Naive thymus-derived CD4-positive, alpha-beta T cell (primary cell): ENCODE measurements around the gene ING3. TPM values are rescaled to one million over a fixed set of nuclear protein-coding genes. Genes with fewer than 3 reads are reported as not detected.

Experiments used
- ATAC-seq: fragments of 150-1000 bp; cut with Tn5 transposase; 2 replicates; pipeline ENCODE4 v1.10.0; 2021; ENCODE audit warnings: mild to moderate bottlenecking, moderate library complexity
- CTCF ChIA-PET: fragments of 350-600 bp; sonication (Branson Sonifier 250); formaldehyde crosslinking; loops from one replicate; lab custom pipeline; 2021; ENCODE audit warnings: antibody characterized with exemption; lab: Charles Lee
- POLR2A ChIA-PET: fragments of 350-600 bp; sonication (Branson Sonifier 250); formaldehyde crosslinking; loops from one replicate; lab custom pipeline; 2021; ENCODE audit warnings: antibody characterized with exemption, inconsistent platforms; lab: Charles Lee
- DNase-seq, 9 donors: peaks; one replicate each; pipeline versions ENCODE4 v3.0.0 to v3.0.0-alpha.2; 2020 to 2022; ENCODE audit warnings: mixed read lengths in 1 of 9
- H3K27ac ChIP-seq: one replicate; pipeline ENCODE4 v1.7.0; 2013; ENCODE audit warnings: mild to moderate bottlenecking, low read depth, low read length, moderate library complexity
- H3K27me3 ChIP-seq, 2 donors: one replicate each; pipeline ENCODE4 v1.7.0; 2013; ENCODE audit warnings: low read length in 2 of 2, mild to moderate bottlenecking in 2 of 2, moderate library complexity in 2 of 2; ENCODE audit not compliant: control insufficient read depth in 2 of 2, insufficient read depth in 2 of 2
- H3K36me3 ChIP-seq, 3 experiments: 1 replicate in 2 of 3; 2 replicates in 1 of 3; pipeline ENCODE4 v1.7.0; 2013; ENCODE audit warnings: low read length in 3 of 3, mild to moderate bottlenecking in 3 of 3, moderate library complexity in 1 of 3; ENCODE audit not compliant: insufficient read depth in 3 of 3, control insufficient read depth in 2 of 3
- H3K4me1 ChIP-seq, 2 donors: one replicate each; pipeline ENCODE4 v1.7.0; 2013; ENCODE audit warnings: low read length in 2 of 2, mild to moderate bottlenecking in 2 of 2, moderate library complexity in 1 of 2; ENCODE audit not compliant: control insufficient read depth in 2 of 2, insufficient read depth in 2 of 2
- H3K4me3 ChIP-seq: 2 replicates; pipeline ENCODE4 v1.7.0; 2013; ENCODE audit warnings: mild to moderate bottlenecking, low read length
- H3K9me3 ChIP-seq, 3 experiments: 1 replicate in 2 of 3; 2 replicates in 1 of 3; pipeline ENCODE4 v1.7.0; 2013; ENCODE audit warnings: low read length in 3 of 3; ENCODE audit not compliant: control insufficient read depth in 2 of 3
- H3K27ac Mint-ChIP-seq, 9 donors: one replicate each; pipeline ENCODE4 v1.8.0; 2020 to 2022; ENCODE audit warnings: mixed read lengths in 9 of 9, mild to moderate bottlenecking in 8 of 9, moderate library complexity in 5 of 9, inconsistent platforms in 2 of 9
- H3K27me3 Mint-ChIP-seq, 5 donors: one replicate each; pipeline ENCODE4 v1.8.0; 2021 to 2022; ENCODE audit warnings: mixed read lengths in 5 of 5, mild to moderate bottlenecking in 1 of 5
- H3K36me3 Mint-ChIP-seq, 5 donors: one replicate each; pipeline ENCODE4 v1.8.0; 2020 to 2022; ENCODE audit warnings: mixed read lengths in 5 of 5, mild to moderate bottlenecking in 3 of 5, inconsistent platforms in 1 of 5
- H3K4me1 Mint-ChIP-seq, 7 donors: one replicate each; pipeline ENCODE4 v1.8.0; 2020 to 2022; ENCODE audit warnings: mixed read lengths in 7 of 7, mild to moderate bottlenecking in 3 of 7, inconsistent platforms in 1 of 7
- H3K4me3 Mint-ChIP-seq, 10 donors: one replicate each; pipeline ENCODE4 v1.8.0; 2020 to 2022; ENCODE audit warnings: mild to moderate bottlenecking in 10 of 10, mixed read lengths in 10 of 10, moderate library complexity in 6 of 10, inconsistent platforms in 2 of 10
- H3K9me3 Mint-ChIP-seq, 11 donors: one replicate each; pipeline ENCODE4 v1.8.0; 2020 to 2022; ENCODE audit warnings: mixed read lengths in 11 of 11, mild to moderate bottlenecking in 4 of 11, inconsistent platforms in 1 of 11, moderate library complexity in 1 of 11
- intact Hi-C, 2 donors: fragments of 100-400 bp; cut with micrococcal nuclease; formaldehyde crosslinking; loops; one replicate each; pipeline ENCODE4 v1.15.1; 2023
- polyA plus RNA-seq, 2 donors: library from polyadenylated mRNA; unstranded; fragments of 300-500 nt; fragmentation: Illumina TruSeq; gene quantifications; one replicate each; pipeline ENCODE4 v1.2.3, GENCODE V29; 2021
- total RNA-seq, 6 experiments: library from RNA in 5 of 6; stranded (reverse) in 5 of 6; gene quantifications; 1 replicate in 5 of 6; 2 replicates in 1 of 6; pipeline ENCODE4 v1.2.3 and lab custom pipeline; 2021 to 2026

ING3 gene
- total and polyA plus RNA-seq, 7 experiments from 2014 or later, result 26.4 to 36.1 (median 29.9) TPM

GRCh38 chr7:120992965-120993494, 42.5 kb downstream of the ING3 start:
- CTCF ChIA-PET, result no interaction called here
- H3K36me3 ChIP-seq, result no peaks in the 10 kb centered on the region
- intact Hi-C loops, result no loop called here
- no peaks in the 10 kb centered on the region for H3K9me3 Mint-ChIP-seq
- H3K27ac ChIP-seq, result no peak overlapping the region
- no peaks in the 10 kb centered on the region for H3K9me3 ChIP-seq
- peaks cover 25 to 67% (median 34%) of the 10 kb centered on the region in 5 donors for H3K27me3 Mint-ChIP-seq
- DNase-seq (no peak), ATAC-seq (no peak)
- no peak overlapping the region for H3K4me3 Mint-ChIP-seq
- H3K27ac Mint-ChIP-seq, result no peak overlapping the region
- H3K4me1 ChIP-seq, result peaks cover 10 to 22% of the 10 kb centered on the region in 2 donors
- peaks cover 21 to 47% (median 43%) of the 10 kb centered on the region in 7 donors for H3K4me1 Mint-ChIP-seq
- no peaks in the 10 kb centered on the region for H3K36me3 Mint-ChIP-seq
- H3K4me3 ChIP-seq, result no peak overlapping the region
- POLR2A ChIA-PET, result no interaction called here
- peaks cover 12 to 23% of the 10 kb centered on the region in 2 donors for H3K27me3 ChIP-seq

GRCh38 chr7:120993553-120994191, 43.1 kb downstream of the ING3 start:
- intact Hi-C loops, result no loop called here
- Mint-ChIP-seq H3K27me3 (peaks cover 21 to 60% (median 33%) of the 10 kb centered on the region in 5 donors), H3K36me3 (no peaks in the 10 kb centered on the region), H3K4me1 (peaks cover 16 to 46% (median 40%) of the 10 kb centered on the region in 7 donors), H3K27ac (no peak overlapping the region), H3K4me3 (no peak overlapping the region), H3K9me3 (no peaks in the 10 kb centered on the region)
- Histone ChIP-seq H3K9me3 (no peaks in the 10 kb centered on the region), H3K36me3 (no peaks in the 10 kb centered on the region), H3K27me3 (peaks cover 6 to 17% of the 10 kb centered on the region in 2 donors), H3K27ac (no peak overlapping the region), H3K4me1 (peaks cover 4 to 15% of the 10 kb centered on the region in 2 donors), H3K4me3 (no peak overlapping the region)
- CTCF ChIA-PET, result no interaction called here
- DNase-seq, result no peak
- no peak for ATAC-seq
- POLR2A ChIA-PET, result no interaction called here

DNA sequence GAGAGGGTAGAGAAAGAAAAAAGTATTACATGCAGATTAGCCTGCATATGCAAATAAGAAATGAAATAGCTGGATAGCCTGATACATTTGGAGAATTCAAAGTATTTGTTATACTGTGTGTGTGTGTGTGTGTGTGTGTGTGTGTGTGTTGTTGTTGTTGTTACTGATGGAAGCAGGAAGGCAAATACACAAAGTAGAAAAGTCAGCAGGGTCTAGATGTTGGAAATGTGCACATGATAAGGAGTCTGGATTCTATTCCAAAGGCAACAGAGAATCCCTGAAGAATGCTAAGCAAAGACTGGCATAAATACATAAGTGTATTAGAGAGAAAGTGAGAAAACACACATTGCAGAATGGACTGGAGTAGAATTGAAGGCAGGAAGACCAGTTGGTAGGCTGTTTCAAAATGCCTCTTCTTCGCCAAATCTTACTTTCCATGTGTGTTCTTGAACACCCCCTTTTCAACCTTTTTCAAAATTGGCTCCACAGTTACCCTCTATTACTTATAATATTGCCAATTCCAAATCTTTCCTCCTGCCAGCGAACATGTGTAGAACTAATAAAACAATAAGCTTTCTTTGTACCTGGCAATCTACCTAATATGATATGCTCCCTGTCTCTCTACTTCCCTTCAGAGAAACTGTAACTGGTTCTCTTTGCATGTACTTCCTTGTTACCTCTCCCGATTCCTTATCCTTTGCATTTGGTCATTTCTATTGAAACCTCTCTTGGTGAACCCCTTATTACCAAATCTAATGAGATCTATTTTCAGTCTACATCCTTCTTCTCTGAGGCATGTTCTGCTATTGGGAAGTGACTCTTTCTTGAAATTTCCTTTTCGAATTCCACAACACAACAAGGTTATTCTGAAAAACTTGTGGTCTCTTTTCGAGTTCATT, 44.2 kb downstream of the ING3 start:
- H3K27me3 Mint-ChIP-seq, result peaks cover 11 to 49% (median 22%) of the 10 kb centered on the region in 5 donors
- Histone ChIP-seq H3K4me1 (peaks cover 0 to 13% of the 10 kb centered on the region in 2 donors), H3K9me3 (no peaks in the 10 kb centered on the region), H3K4me3 (no peak overlapping the region), H3K36me3 (no peaks in the 10 kb centered on the region), H3K27me3 (peaks cover 0 to 6% of the 10 kb centered on the region in 2 donors), H3K27ac (no peak overlapping the region)
- H3K9me3 Mint-ChIP-seq, result no peaks in the 10 kb centered on the region
- no peak for DNase-seq
- H3K36me3 Mint-ChIP-seq, result no peaks in the 10 kb centered on the region
- no peak for ATAC-seq
- ChIA-PET CTCF (no interaction called here), POLR2A (interaction anchor here (1.1 kb wide), 1 partner anchor 43 kb away, joined by 3 read pairs; no protein-coding TSS in a partner anchor)
- H3K4me1 Mint-ChIP-seq, result peaks cover 5 to 46% (median 37%) of the 10 kb centered on the region in 7 donors
- intact Hi-C loops, result loop anchor here in 1 of 2 donors (5.0 kb wide), 1 partner anchor 443 kb away; no protein-coding TSS in a partner anchor
- H3K4me3 Mint-ChIP-seq, result no peak overlapping the region
- no peak overlapping the region for H3K27ac Mint-ChIP-seq

DNA sequence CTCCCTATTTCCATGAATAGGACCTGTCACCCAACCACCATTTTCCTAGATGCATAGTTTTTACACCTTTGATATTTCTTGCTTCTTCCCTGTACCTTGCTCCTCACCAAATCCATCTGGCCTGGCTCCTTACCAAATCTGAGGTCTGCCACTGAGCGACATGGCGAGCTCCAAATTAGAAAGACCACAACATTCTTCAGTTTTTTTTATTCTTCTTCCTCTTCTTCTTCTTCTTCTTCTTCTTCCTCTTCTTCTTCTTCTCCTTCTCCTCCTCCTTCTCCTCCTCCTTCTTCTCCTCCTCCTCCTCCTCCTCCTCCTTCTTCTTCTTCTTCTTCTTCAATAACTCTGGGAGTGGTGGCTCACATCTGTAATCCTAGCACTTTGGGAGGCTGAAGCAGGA, 45.1 kb downstream of the ING3 start:
- CTCF ChIA-PET, result interaction anchor here (1.3 to 1.9 kb wide), 2 partner anchors 9 to 86 kb away, joined by 13 to 15 read pairs; no protein-coding TSS in a partner anchor
- intact Hi-C loops, result loop anchor here in 1 of 2 donors (1.0 to 5.0 kb wide), 3 partner anchors 8 to 442 kb away; partner anchors contain the start of gene ING3

DNA sequence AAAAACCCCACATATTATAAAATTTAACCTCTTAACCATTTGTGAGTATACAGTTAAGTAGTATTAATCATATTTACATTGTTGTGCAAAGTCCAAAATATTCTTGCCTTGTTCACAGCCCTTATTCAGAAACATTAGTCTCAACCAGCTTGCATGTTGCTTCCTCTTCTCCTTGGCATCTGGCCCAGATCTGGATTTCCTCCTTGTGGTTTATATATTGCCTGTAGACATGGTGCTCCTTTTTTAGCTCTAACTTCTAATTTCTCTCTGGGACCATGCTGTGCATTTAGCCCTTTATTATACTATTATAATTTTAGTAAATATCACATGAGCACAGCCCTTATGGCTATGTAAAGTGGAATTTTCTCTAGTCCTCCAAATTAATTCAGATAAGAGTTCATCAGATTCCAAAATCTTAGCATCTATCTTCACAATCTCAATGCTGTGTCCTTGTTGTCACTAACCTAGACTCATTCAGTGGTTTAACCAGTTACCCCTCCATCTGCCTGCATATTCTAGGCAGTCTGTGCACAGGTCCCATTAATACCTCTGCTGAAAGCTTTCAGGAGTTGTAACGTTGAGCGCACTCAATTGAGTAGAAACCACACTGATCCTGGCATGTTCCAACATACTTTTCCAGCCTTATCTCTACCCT, 45.9 kb downstream of the ING3 start:
- no peaks in the 10 kb centered on the region for H3K36me3 Mint-ChIP-seq
- H3K27me3 Mint-ChIP-seq, result peaks cover 0 to 42% (median 15%) of the 10 kb centered on the region in 5 donors
- intact Hi-C loops, result loop anchor here in 1 of 2 donors (1.0 to 5.0 kb wide), 3 partner anchors 9 to 441 kb away; partner anchors contain the start of gene ING3
- Histone ChIP-seq H3K9me3 (no peaks in the 10 kb centered on the region), H3K27ac (no peak overlapping the region), H3K4me1 (peaks cover 0 to 13% of the 10 kb centered on the region in 2 donors), H3K36me3 (no peaks in the 10 kb centered on the region), H3K4me3 (no peak overlapping the region), H3K27me3 (no peaks in the 10 kb centered on the region)
- peaks cover 7 to 56% (median 42%) of the 10 kb centered on the region in 7 donors for H3K4me1 Mint-ChIP-seq
- peak overlapping the region in 3 of 9 donors; percentile 4 to 38 (median 34) for H3K27ac Mint-ChIP-seq
- H3K4me3 Mint-ChIP-seq, result peak overlapping the region in 9 of 10 donors; percentile 10 to 69 (median 32)
- peak in 7 of 9 donors; percentile 60 to 80 (median 75) for DNase-seq
- peak; percentile 91 for ATAC-seq
- ChIA-PET POLR2A (interaction anchor here (0.7 to 1.1 kb wide), 3 partner anchors 39 to 46 kb away, joined by 3 read pairs; partner anchors contain the start of gene ING3), CTCF (interaction anchor here (0.6 to 1.9 kb wide), 3 partner anchors 9 to 104 kb away, joined by 4 to 15 read pairs (median 13); no protein-coding TSS in a partner anchor)
- no peaks in the 10 kb centered on the region for H3K9me3 Mint-ChIP-seq

More for the DNA sequence above, 45.1 kb downstream of the ING3 start:
- POLR2A ChIA-PET, result interaction anchor here (1.1 kb wide), 1 partner anchor 44 kb away, joined by 3 read pairs; no protein-coding TSS in a partner anchor
- no peak overlapping the region for H3K27ac ChIP-seq
- Mint-ChIP-seq H3K4me1 (peaks cover 7 to 55% (median 42%) of the 10 kb centered on the region in 7 donors), H3K9me3 (no peaks in the 10 kb centered on the region), H3K4me3 (peak overlapping the region in 2 of 10 donors; percentile 42 to 63), H3K27ac (peak overlapping the region in 1 of 9 donors; percentile 53), H3K27me3 (peaks cover 4 to 44% (median 13%) of the 10 kb centered on the region in 5 donors), H3K36me3 (no peaks in the 10 kb centered on the region)
- H3K36me3 ChIP-seq, result no peaks in the 10 kb centered on the region
- ATAC-seq (no peak), DNase-seq (no peak)
- no peaks in the 10 kb centered on the region for H3K9me3 ChIP-seq
- peaks cover 0 to 13% of the 10 kb centered on the region in 2 donors for H3K4me1 ChIP-seq
- no peak overlapping the region for H3K4me3 ChIP-seq
- peaks cover 0 to 3% of the 10 kb centered on the region in 2 donors for H3K27me3 ChIP-seq
